Measurements from ENCODE around the gene NUAK1. TPM values are rescaled to one million over a fixed set of nuclear protein-coding genes. Genes with fewer than 3 reads are reported as not detected.

NUAK1 gene
- total RNA-seq, 2 donors from 2014 or later = 16.9 to 30.1 TPM

- Histone ChIP-seq H3K9me3 (no peaks in the 10 kb centered on the region), H3K4me3 (no peak overlapping the region), H3K27me3 (no peaks in the 10 kb centered on the region), H3K27ac (peak overlapping the region in 1 of 2 donors; percentile 62), H3K36me3 (no peaks in the 10 kb centered on the region), H3K4me1 (peaks cover 0 to 92% of the 10 kb centered on the region in 2 donors)
- no peak for TF ChIP-seq CTCF (IDR thresholded peaks at IDR 0.05)
- DNase-seq (ENCODE audit: low spot score) = no peak
Observed at GRCh38 chr12:106132175-106133135, 6.3 kb downstream of the NUAK1 start.

- Histone ChIP-seq H3K27me3 (no peaks in the 10 kb centered on the region), H3K4me3 (no peak overlapping the region), H3K36me3 (no peaks in the 10 kb centered on the region), H3K4me1 (peaks cover 0 to 96% of the 10 kb centered on the region in 2 donors), H3K9me3 (no peaks in the 10 kb centered on the region), H3K27ac (peak overlapping the region; percentile 28 to 62)
- no peak for TF ChIP-seq CTCF (IDR thresholded peaks at IDR 0.05)
- no peak for DNase-seq (ENCODE audit: low spot score)
Observed at GRCh38 chr12:106131676-106132075, 7.1 kb downstream of the NUAK1 start.

GRCh38 chr12:106130474-106131113, 8.2 kb downstream of the NUAK1 start:
- Histone ChIP-seq H3K4me1 (peaks cover 0 to 97% of the 10 kb centered on the region in 2 donors), H3K27me3 (no peaks in the 10 kb centered on the region), H3K36me3 (no peaks in the 10 kb centered on the region), H3K27ac (peak overlapping the region in 1 of 2 donors; percentile 62), H3K9me3 (no peaks in the 10 kb centered on the region), H3K4me3 (no peak overlapping the region)
- no peak for DNase-seq (ENCODE audit: low spot score)
- TF ChIP-seq CTCF (IDR thresholded peaks at IDR 0.05) = no peak

- H3K4me3 ChIP-seq = no peak overlapping the region
- DNase-seq (ENCODE audit: low spot score) = no peak
- H3K36me3 ChIP-seq = no peaks in the 10 kb centered on the region
- TF ChIP-seq CTCF (IDR thresholded peaks at IDR 0.05) = no peak
- H3K9me3 ChIP-seq = no peaks in the 10 kb centered on the region
- H3K4me1 ChIP-seq = peaks cover 0 to 97% of the 10 kb centered on the region in 2 donors
- no peaks in the 10 kb centered on the region for H3K27me3 ChIP-seq
- H3K27ac ChIP-seq = peak overlapping the region in 1 of 2 donors; percentile 92
Observed at GRCh38 chr12:106128585-106129328, 10.0 kb downstream of the NUAK1 start.

GRCh38 chr12:106127338-106128126, 11.2 kb downstream of the NUAK1 start:
- Histone ChIP-seq H3K36me3 (no peaks in the 10 kb centered on the region), H3K4me3 (no peak overlapping the region), H3K27me3 (no peaks in the 10 kb centered on the region), H3K27ac (peak overlapping the region; percentile 51 to 92), H3K9me3 (no peaks in the 10 kb centered on the region), H3K4me1 (peaks cover 0 to 97% of the 10 kb centered on the region in 2 donors)
- DNase-seq (ENCODE audit: low spot score) = no peak
- TF ChIP-seq CTCF (IDR thresholded peaks at IDR 0.05) = no peak

All from right atrium auricular region (tissue), 2 donors.